Measurements from ENCODE around the gene PRELID1. TPM values are rescaled to one million over a fixed set of nuclear protein-coding genes. Genes with fewer than 3 reads are reported as not detected.

PRELID1 gene
- total RNA-seq, 1 experiment from 2014 or later: 194 TPM

DNA sequence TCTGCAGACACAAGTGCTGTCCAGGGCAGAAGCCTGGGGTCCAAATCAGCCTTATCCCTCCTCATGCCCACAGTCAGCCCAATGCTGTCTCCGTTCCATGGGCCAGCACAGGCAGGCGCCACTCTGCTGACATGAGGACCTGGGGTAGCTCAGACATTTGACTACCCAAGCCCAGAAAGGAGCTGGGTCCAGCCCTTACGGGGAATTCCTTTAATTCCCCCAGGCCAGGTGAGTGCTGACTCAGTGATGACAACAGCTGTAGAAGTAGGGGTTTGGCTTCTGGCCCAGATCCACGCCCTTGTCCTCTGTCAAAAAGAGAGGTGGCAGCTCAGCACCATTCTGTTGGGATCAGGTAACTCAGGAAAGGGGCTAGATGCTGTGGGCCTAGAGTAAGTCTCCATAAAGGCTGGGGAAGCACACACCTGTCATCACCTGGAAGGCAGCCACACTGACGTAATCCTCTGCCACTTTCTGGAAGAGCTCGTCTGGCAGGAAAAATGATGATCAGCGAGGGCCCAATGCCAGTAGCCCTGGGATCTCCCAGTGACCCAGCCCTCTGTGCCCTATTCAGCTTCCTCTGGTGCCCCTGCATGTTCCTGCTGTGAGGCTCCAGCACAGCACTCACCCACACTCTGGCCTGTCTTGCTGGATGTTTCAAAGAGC lies 2.0 kb upstream of the PRELID1 start:
- ChIA-PET POLR2A (ENCODE audit: low non-redundant PET) (no interaction called here), CTCF (interaction anchor here (1.0 kb wide), 1 partner anchor 8 kb away, joined by 3 read pairs; no protein-coding TSS in a partner anchor)
- BruUV-seq (replicated peaks): no TSS peak
- Histone ChIP-seq H3K4me1 (ENCODE audit: insufficient read depth, low read length, poor library complexity, severe bottlenecking) (peaks cover 10% of the 10 kb centered on the region), H3K4me3 (ENCODE audit: low read depth, low read length, poor library complexity, severe bottlenecking) (no peak overlapping the region), H3K27ac (ENCODE audit: low read depth, low read length, poor library complexity, severe bottlenecking) (no peak overlapping the region), H3K27me3 (replicated peaks; ENCODE audit: insufficient read depth, low read depth, low read length, poor library complexity) (no peaks in the 10 kb centered on the region), H3K9me3 (ENCODE audit: low read depth, low read length, poor library complexity, severe bottlenecking) (no peaks in the 10 kb centered on the region), H3K36me3 (ENCODE audit: insufficient read depth, low read length, poor library complexity, severe bottlenecking) (peaks cover 20% of the 10 kb centered on the region)
- DNase-seq (ENCODE audit: low spot score): no peak
- intact Hi-C loops (cut with micrococcal nuclease; ENCODE audit: unreplicated experiment): no loop called here
- TF ChIP-seq EZH2 (IDR thresholded peaks at IDR 0.05; ENCODE audit: borderline replicate concordance, low read depth, low read length, poor library complexity, severe bottlenecking) (no peak), CTCF (conservative IDR thresholded peaks at IDR 0.05; ENCODE audit: low read depth, low read length) (no peak)

GRCh38 chr5:177302354-177303110 lies 1.1 kb upstream of the PRELID1 start:
- POLR2A ChIA-PET (ENCODE audit: low non-redundant PET): no interaction called here

GRCh38 chr5:177303925-177304391 lies 359 bp downstream of the PRELID1 start:
- POLR2A ChIA-PET (ENCODE audit: low non-redundant PET): no interaction called here
- peaks cover 10% of the 10 kb centered on the region for H3K4me1 ChIP-seq (ENCODE audit: insufficient read depth, low read length, poor library complexity, severe bottlenecking)
- DNase-seq (ENCODE audit: low spot score): no peak
- TF ChIP-seq CTCF (conservative IDR thresholded peaks at IDR 0.05; ENCODE audit: low read depth, low read length) (no peak), EZH2 (IDR thresholded peaks at IDR 0.05; ENCODE audit: borderline replicate concordance, low read depth, low read length, poor library complexity, severe bottlenecking) (no peak)
- intact Hi-C loops (cut with micrococcal nuclease; ENCODE audit: unreplicated experiment): loop anchor here (2.0 kb wide), 1 partner anchor 151 kb away; no protein-coding TSS in a partner anchor
- H3K9me3 ChIP-seq (ENCODE audit: low read depth, low read length, poor library complexity, severe bottlenecking): no peaks in the 10 kb centered on the region
- peak overlapping the region; percentile 88 for H3K4me3 ChIP-seq (ENCODE audit: low read depth, low read length, poor library complexity, severe bottlenecking)
- BruUV-seq (replicated peaks): TSS peak; percentile 70
- no peaks in the 10 kb centered on the region for H3K27me3 ChIP-seq (replicated peaks; ENCODE audit: insufficient read depth, low read depth, low read length, poor library complexity)
- peak overlapping the region; percentile 87 for H3K27ac ChIP-seq (ENCODE audit: low read depth, low read length, poor library complexity, severe bottlenecking)
- H3K36me3 ChIP-seq (ENCODE audit: insufficient read depth, low read length, poor library complexity, severe bottlenecking): peaks cover 32% of the 10 kb centered on the region
- CTCF ChIA-PET: no interaction called here

More at GRCh38 chr5:177302354-177303110, 1.1 kb upstream of the PRELID1 start:
- no peaks in the 10 kb centered on the region for H3K9me3 ChIP-seq (ENCODE audit: low read depth, low read length, poor library complexity, severe bottlenecking)
- H3K27me3 ChIP-seq (replicated peaks; ENCODE audit: insufficient read depth, low read depth, low read length, poor library complexity): no peaks in the 10 kb centered on the region
- TF ChIP-seq CTCF (conservative IDR thresholded peaks at IDR 0.05; ENCODE audit: low read depth, low read length) (no peak), EZH2 (IDR thresholded peaks at IDR 0.05; ENCODE audit: borderline replicate concordance, low read depth, low read length, poor library complexity, severe bottlenecking) (no peak)
- peak overlapping the region; percentile 87 for H3K27ac ChIP-seq (ENCODE audit: low read depth, low read length, poor library complexity, severe bottlenecking)
- intact Hi-C loops (cut with micrococcal nuclease; ENCODE audit: unreplicated experiment): no loop called here
- peaks cover 10% of the 10 kb centered on the region for H3K4me1 ChIP-seq (ENCODE audit: insufficient read depth, low read length, poor library complexity, severe bottlenecking)
- H3K4me3 ChIP-seq (ENCODE audit: low read depth, low read length, poor library complexity, severe bottlenecking): peak overlapping the region; percentile 88
- BruUV-seq (replicated peaks): no TSS peak
- H3K36me3 ChIP-seq (ENCODE audit: insufficient read depth, low read length, poor library complexity, severe bottlenecking): peaks cover 29% of the 10 kb centered on the region
- no peak for DNase-seq (ENCODE audit: low spot score)
- CTCF ChIA-PET: no interaction called here
